Endodermal cell (in vitro differentiated cells): ENCODE data around the gene TRAF3IP1. TPM values are rescaled to one million over a fixed set of nuclear protein-coding genes. Genes with fewer than 3 reads are reported as not detected.
"Not testable (repeated sequence)": the region's sequence is repeated elsewhere in the genome, so short reads cannot be mapped to it uniquely, and the experiment has no call there.

ENCODE experiments used
- DNase-seq: peaks from one replicate; pipeline ENCODE4 v3.0.0-alpha.2; 2017
- H3K27ac ChIP-seq: 2 replicates; pipeline ENCODE4 v1.5.1; 2013; ENCODE audit warnings: mild to moderate bottlenecking, low read depth, low read length, moderate library complexity
- H3K27me3 ChIP-seq: 2 replicates; pipeline ENCODE4 v1.6.1; 2013; ENCODE audit warnings: mild to moderate bottlenecking, low read length, moderate library complexity; ENCODE audit not compliant: insufficient read depth, control insufficient read depth, poor library complexity, severe bottlenecking
- H3K36me3 ChIP-seq: 2 replicates; pipeline ENCODE4 v1.7.0; 2013; ENCODE audit warnings: mild to moderate bottlenecking, low read length, moderate library complexity; ENCODE audit not compliant: control insufficient read depth, insufficient read depth
- H3K4me1 ChIP-seq: one replicate; pipeline ENCODE4 v1.7.0; 2013; ENCODE audit warnings: low read length; ENCODE audit not compliant: control insufficient read depth, insufficient read depth
- H3K4me3 ChIP-seq: 2 replicates; pipeline ENCODE4 v1.5.1; 2013; ENCODE audit warnings: mild to moderate bottlenecking, low read length, moderate library complexity
- H3K9ac ChIP-seq: 2 replicates; pipeline ENCODE4 v1.6.1; 2013; ENCODE audit warnings: mild to moderate bottlenecking, low read length, moderate library complexity; ENCODE audit not compliant: poor library complexity, severe bottlenecking; ENCODE audit errors: extremely low read depth
- H3K9me3 ChIP-seq: 2 replicates; pipeline ENCODE4 v1.6.1; 2013; ENCODE audit warnings: mild to moderate bottlenecking, low read length, moderate library complexity; ENCODE audit not compliant: control insufficient read depth
- H3K27ac Mint-ChIP-seq: 2 replicates; pipeline ENCODE4 v1.8.0; 2020; ENCODE audit warnings: mixed read lengths
- H3K27me3 Mint-ChIP-seq: 2 replicates; pipeline ENCODE4 v1.8.0; 2021; ENCODE audit warnings: mild to moderate bottlenecking, mixed read lengths; ENCODE audit not compliant: insufficient read depth
- H3K36me3 Mint-ChIP-seq: 2 replicates; pipeline ENCODE4 v1.8.0; 2020; ENCODE audit warnings: low read depth, mixed read lengths
- H3K4me1 Mint-ChIP-seq: 2 replicates; pipeline ENCODE4 v1.8.0; 2020; ENCODE audit warnings: mixed read lengths
- H3K4me3 Mint-ChIP-seq: 2 replicates; pipeline ENCODE4 v1.8.0; 2020; ENCODE audit warnings: mild to moderate bottlenecking, moderate library complexity, mixed read lengths
- H3K9me3 Mint-ChIP-seq: 2 replicates; pipeline ENCODE4 v1.8.0; 2020; ENCODE audit warnings: mild to moderate bottlenecking, mixed read lengths
- WGBS, 2 experiments: methylation state at CpG; one replicate each; pipeline versions ENCODE4 v1.1.5 to v1.1.7; 2013; ENCODE audit warnings: missing lambda C conversion rate in 2 of 2, mixed read lengths in 1 of 2; ENCODE audit not compliant: insufficient coverage in 1 of 2, insufficient read length in 1 of 2; 5-methylcytosine and 5-hydroxymethylcytosine counted together
- long read RNA-seq, 4 experiments: library from polyadenylated mRNA in 2 of 4; library from RNA in 1 of 4; library from capped mRNA in 1 of 4; stranded (forward) in 3 of 4; unstranded in 1 of 4; transcript quantifications; one replicate each; pipeline ENCODE4 v2.0.0, GENCODE V29; 2020 to 2021; ENCODE audit warnings: inconsistent platforms in 1 of 4
- polyA plus RNA-seq, 2 experiments: library from polyadenylated mRNA; stranded (reverse); fragments of 50-300 nt; gene quantifications; one replicate each; pipeline ENCODE4 v1.2.3, GENCODE V29; 2013
- total RNA-seq, 2 donors: library from RNA; stranded (reverse); fragmentation: NEBNext Ultra II Directional in 1 of 2; extraction: Animal tissue kit (Norgen Biotek cat#: 25700) in 1 of 2; gene quantifications; 2 replicates in 1 of 2; 3 replicates in 1 of 2; pipeline ENCODE4 v1.2.1, GENCODE V29; 2021
- TF ChIP-seq, protein P1 (sequence below): fragments of 200-600 bp; sonication (generic); conservative IDR thresholded peaks from 2 replicates; pipeline ENCODE4 v1.5.0; 2021; ENCODE audit warnings: antibody characterized with exemption, mild to moderate bottlenecking

Gene TRAF3IP1
- 10 to 100 TPM; 21.9 to 28.3 TPM for total RNA-seq
- 14.1 TPM for polyA plus RNA-seq (2013, experiment 1 of 2)
- polyA plus RNA-seq (2013, experiment 2 of 2), result 10.9 TPM
- long read RNA-seq, experiment 1, partial matches to known transcripts, result 2 of 6 reads
- long read RNA-seq, experiment 1, other reads (novel, unspliced or antisense), result 4 of 6 reads
- long read RNA-seq, experiment 2, partial matches to known transcripts, result 2 of 55 reads
- long read RNA-seq, experiment 2, other reads (novel, unspliced or antisense), result 51 of 55 reads
- long read RNA-seq, experiment 3, partial matches to known transcripts, result 1 of 3 reads
- long read RNA-seq, experiment 3, other reads (novel, unspliced or antisense), result 2 of 3 reads
- long read RNA-seq, experiment 4, partial matches to known transcripts, result 2 of 4 reads
- long read RNA-seq, experiment 4, other reads (novel, unspliced or antisense), result 2 of 4 reads

DNA sequence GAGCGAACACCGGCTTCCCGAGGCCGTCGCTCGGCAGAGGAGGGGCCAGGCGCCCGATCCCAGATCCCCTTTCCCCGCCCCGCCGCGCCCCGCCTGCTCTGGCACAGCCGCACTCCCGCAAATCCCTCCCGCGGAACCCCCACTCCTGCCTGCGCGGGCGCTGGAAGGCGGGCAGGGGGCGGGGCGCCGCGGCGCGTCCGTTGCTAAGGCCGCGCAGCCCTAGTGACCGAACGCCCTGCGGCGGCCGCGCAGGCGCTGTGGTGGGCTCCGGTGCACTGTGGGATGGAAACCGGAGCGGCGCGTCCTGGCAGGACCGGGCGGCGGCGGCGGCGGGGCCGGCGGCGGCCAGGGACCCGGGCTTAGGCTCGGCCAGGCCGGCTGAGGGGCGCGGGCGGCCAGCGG is at the start of gene TRAF3IP1:
TSS of gene TRAF3IP1 (plus strand) at position 273 of the 402 bp plus-strand sequence. CDS start 145 bp downstream, outside the sequence.
- TF ChIP-seq, protein P1, sequence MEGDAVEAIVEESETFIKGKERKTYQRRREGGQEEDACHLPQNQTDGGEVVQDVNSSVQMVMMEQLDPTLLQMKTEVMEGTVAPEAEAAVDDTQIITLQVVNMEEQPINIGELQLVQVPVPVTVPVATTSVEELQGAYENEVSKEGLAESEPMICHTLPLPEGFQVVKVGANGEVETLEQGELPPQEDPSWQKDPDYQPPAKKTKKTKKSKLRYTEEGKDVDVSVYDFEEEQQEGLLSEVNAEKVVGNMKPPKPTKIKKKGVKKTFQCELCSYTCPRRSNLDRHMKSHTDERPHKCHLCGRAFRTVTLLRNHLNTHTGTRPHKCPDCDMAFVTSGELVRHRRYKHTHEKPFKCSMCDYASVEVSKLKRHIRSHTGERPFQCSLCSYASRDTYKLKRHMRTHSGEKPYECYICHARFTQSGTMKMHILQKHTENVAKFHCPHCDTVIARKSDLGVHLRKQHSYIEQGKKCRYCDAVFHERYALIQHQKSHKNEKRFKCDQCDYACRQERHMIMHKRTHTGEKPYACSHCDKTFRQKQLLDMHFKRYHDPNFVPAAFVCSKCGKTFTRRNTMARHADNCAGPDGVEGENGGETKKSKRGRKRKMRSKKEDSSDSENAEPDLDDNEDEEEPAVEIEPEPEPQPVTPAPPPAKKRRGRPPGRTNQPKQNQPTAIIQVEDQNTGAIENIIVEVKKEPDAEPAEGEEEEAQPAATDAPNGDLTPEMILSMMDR, result no peak
- peaks cover 14% of the 10 kb centered on the region for H3K36me3 Mint-ChIP-seq
- WGBS, 2 experiments, result 0% methylated on average over 2 to 58 of the region's 58 CpGs
- H3K27me3 Mint-ChIP-seq, result peaks cover 14% of the 10 kb centered on the region
- peaks cover 6% of the 10 kb centered on the region for H3K4me1 Mint-ChIP-seq
- no peaks in the 10 kb centered on the region for H3K9me3 Mint-ChIP-seq
- peaks cover 9% of the 10 kb centered on the region for H3K4me1 ChIP-seq
- H3K4me3 Mint-ChIP-seq, result peak within 1 kb of the TSS; percentile 71
- H3K9ac ChIP-seq, result peak within 1 kb of the TSS; percentile 44
- no peaks in the 10 kb centered on the region for H3K9me3 ChIP-seq
- H3K4me3 ChIP-seq, result peak within 1 kb of the TSS; percentile 89
- peak; percentile 97 for DNase-seq
- H3K36me3 ChIP-seq, result peaks cover 15% of the 10 kb centered on the region
- peak within 1 kb of the TSS; percentile 61 for H3K27ac Mint-ChIP-seq
- peaks cover 10% of the 10 kb centered on the region for H3K27me3 ChIP-seq
- no peak within 1 kb of the TSS for H3K27ac ChIP-seq

- Histone ChIP-seq H3K27me3 (no peaks in the 10 kb centered on the region), H3K4me1 (no peaks in the 10 kb centered on the region), H3K36me3 (peaks cover 61% of the 10 kb centered on the region), H3K27ac (no peak overlapping the region), H3K9me3 (no peaks in the 10 kb centered on the region), H3K9ac (no peak overlapping the region), H3K4me3 (no peak overlapping the region)
- H3K4me3 Mint-ChIP-seq, result no peak overlapping the region
- peaks cover 63% of the 10 kb centered on the region for H3K36me3 Mint-ChIP-seq
- 96 to 100% methylated on average over 5 to 9 of the region's 9 CpGs for WGBS, 2 experiments
- TF ChIP-seq, protein P1, result no peak
- H3K27me3 Mint-ChIP-seq, result no peaks in the 10 kb centered on the region
- no peak overlapping the region for H3K27ac Mint-ChIP-seq
- no peaks in the 10 kb centered on the region for H3K9me3 Mint-ChIP-seq
- no peaks in the 10 kb centered on the region for H3K4me1 Mint-ChIP-seq
- DNase-seq, result no peak
Measured at GRCh38 chr2:238270606-238271005, 49.7 kb upstream of the TRAF3IP1 start.

DNA sequence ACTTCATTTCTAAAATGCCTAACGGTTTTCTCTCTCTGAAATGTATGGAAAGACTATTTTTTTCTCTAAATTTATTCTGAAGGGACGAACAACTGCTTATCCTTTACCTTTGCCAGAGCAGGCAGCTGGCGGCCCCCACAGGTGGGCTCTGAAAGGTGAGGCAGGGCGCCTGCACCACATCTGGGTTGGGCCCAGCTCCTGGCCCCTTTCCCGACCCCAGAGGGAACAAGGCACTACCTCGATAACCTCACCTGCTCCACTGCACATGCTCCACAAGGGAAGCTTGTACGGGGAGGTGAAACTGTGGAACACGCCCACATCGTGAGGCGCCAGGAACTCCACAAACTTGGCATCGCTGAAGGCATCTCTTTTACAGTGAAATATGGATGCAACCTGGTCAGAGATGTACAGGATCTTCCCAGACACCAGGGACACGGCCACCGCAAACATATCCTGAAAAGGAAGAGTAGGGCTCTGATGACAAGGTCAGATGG is 49.2 kb upstream of the TRAF3IP1 start:
- no peaks in the 10 kb centered on the region for H3K4me1 Mint-ChIP-seq
- no peak overlapping the region for H3K4me3 ChIP-seq
- no peaks in the 10 kb centered on the region for H3K9me3 Mint-ChIP-seq
- no peaks in the 10 kb centered on the region for H3K9me3 ChIP-seq
- TF ChIP-seq, protein P1, result no peak
- H3K27ac Mint-ChIP-seq, result no peak overlapping the region
- WGBS, 2 experiments, result 85 to 94% methylated on average over 9 to 13 of the region's 13 CpGs
- H3K27me3 ChIP-seq, result no peaks in the 10 kb centered on the region
- no peak overlapping the region for H3K9ac ChIP-seq
- no peaks in the 10 kb centered on the region for H3K27me3 Mint-ChIP-seq
- H3K36me3 Mint-ChIP-seq, result peaks cover 64% of the 10 kb centered on the region
- H3K27ac ChIP-seq, result no peak overlapping the region
- no peaks in the 10 kb centered on the region for H3K4me1 ChIP-seq
- DNase-seq, result no peak
- H3K4me3 Mint-ChIP-seq, result no peak overlapping the region
- H3K36me3 ChIP-seq, result peaks cover 62% of the 10 kb centered on the region

- peaks cover 65% of the 10 kb centered on the region for H3K36me3 Mint-ChIP-seq
- H3K27me3 Mint-ChIP-seq, H3K27me3 ChIP-seq, H3K4me3 ChIP-seq, H3K9ac ChIP-seq, DNase-seq, H3K4me1 ChIP-seq, H3K4me3 Mint-ChIP-seq, H3K27ac ChIP-seq, H3K27ac Mint-ChIP-seq, H3K9me3 ChIP-seq, H3K4me1 Mint-ChIP-seq, H3K9me3 Mint-ChIP-seq: not testable (repeated sequence)
- H3K36me3 ChIP-seq, result peaks cover 62% of the 10 kb centered on the region
- WGBS, 2 experiments, result 93 to 100% methylated on average over 3 to 8 of the region's 8 CpGs
Measured at GRCh38 chr2:238271686-238272085, 48.6 kb upstream of the TRAF3IP1 start.
